ENCODE data around the gene ETS2.

The ETS2 gene

DNA sequence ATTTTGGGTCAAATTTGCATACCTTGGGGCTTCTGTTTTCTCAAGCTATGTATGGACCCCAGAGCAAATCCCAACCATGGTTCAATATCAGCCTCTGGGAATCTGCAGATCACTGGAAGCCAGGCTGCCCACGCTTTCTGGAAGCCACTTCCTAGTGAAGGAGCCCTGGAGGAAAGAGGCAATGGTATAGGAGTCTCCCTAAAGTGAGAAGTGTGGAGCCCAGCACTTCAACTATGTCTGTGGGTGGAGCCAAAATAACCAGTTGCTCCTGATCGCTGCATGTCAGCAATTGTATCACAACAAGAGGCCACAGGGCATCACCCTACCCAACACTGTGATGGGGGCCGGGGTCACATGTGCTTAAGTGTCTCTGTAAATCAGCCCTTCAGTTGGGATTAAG is 26.9 kb downstream of the ETS2 start:
- no peak overlapping the region for H3K9ac ChIP-seq (ENCODE audit: low read length)
- no peak overlapping the region for H3K27ac ChIP-seq (ENCODE audit: low read depth, low read length)
- H3K4me3 ChIP-seq (ENCODE audit: low read depth in 1 of 2, low read length in 2 of 2), result no peak overlapping the region
- no peaks in the 10 kb centered on the region for H3K36me3 ChIP-seq (ENCODE audit: insufficient read depth, low read length)
- H3K9me3 ChIP-seq (ENCODE audit: low read length), result no peaks in the 10 kb centered on the region
- peaks cover 15% of the 10 kb centered on the region for H3K4me1 ChIP-seq (ENCODE audit: insufficient read depth, low read length)
- no peaks in the 10 kb centered on the region for H3K27me3 ChIP-seq (ENCODE audit: control insufficient read depth in 1 of 2, insufficient read depth in 2 of 2, low read length in 2 of 2)

DNA sequence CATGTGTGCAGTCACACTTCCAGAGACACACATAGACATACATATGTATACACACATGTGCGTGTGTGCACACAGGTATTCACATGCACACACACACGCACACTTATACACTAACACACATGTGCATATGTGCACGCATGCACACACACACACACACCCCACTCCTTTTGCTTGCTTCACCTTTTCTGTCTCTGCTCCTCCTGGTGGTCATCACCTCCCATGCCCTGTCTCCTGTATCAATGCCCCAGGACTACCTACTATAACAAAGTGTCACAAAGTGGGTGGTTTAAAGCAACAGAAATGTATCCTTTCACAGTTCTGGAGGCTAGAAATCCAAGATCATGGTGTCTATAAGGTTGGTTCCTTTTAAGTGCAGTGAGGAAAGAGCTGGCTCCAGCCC is 27.4 kb downstream of the ETS2 start:
- H3K4me3 ChIP-seq (ENCODE audit: low read depth in 1 of 2, low read length in 2 of 2), result no peak overlapping the region
- H3K4me1 ChIP-seq (ENCODE audit: insufficient read depth, low read length), result peaks cover 15% of the 10 kb centered on the region
- H3K27me3 ChIP-seq (ENCODE audit: control insufficient read depth in 1 of 2, insufficient read depth in 2 of 2, low read length in 2 of 2), result no peaks in the 10 kb centered on the region
- no peaks in the 10 kb centered on the region for H3K9me3 ChIP-seq (ENCODE audit: low read length)
- no peak overlapping the region for H3K27ac ChIP-seq (ENCODE audit: low read depth, low read length)
- H3K9ac ChIP-seq (ENCODE audit: low read length), result no peak overlapping the region
- no peaks in the 10 kb centered on the region for H3K36me3 ChIP-seq (ENCODE audit: insufficient read depth, low read length)

DNA sequence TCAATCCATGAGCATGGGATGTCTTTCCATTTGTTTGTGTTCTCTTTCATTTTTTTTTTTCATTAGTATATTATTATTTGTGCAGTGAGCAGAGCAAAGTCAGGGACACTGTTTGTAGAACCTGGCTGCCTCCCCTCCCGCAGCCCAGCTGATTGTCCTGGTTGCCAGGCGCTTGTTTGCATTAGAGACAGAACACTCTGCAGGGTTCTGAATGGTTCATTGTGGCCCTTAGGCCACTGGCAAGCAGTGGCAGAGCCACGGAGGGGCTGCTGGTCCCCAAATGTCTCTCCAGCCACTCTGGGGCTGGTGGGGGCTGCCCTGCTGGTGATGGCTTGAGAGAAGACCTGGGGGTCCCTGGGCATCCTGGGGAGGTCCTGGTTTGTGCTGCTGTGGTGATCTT is 29.0 kb downstream of the ETS2 start:
- no peaks in the 10 kb centered on the region for H3K27me3 ChIP-seq (ENCODE audit: control insufficient read depth in 1 of 2, insufficient read depth in 2 of 2, low read length in 2 of 2)
- no peak overlapping the region for H3K27ac ChIP-seq (ENCODE audit: low read depth, low read length)
- H3K4me1 ChIP-seq (ENCODE audit: insufficient read depth, low read length), result peaks cover 15% of the 10 kb centered on the region
- H3K36me3 ChIP-seq (ENCODE audit: insufficient read depth, low read length), result no peaks in the 10 kb centered on the region
- no peak overlapping the region for H3K9ac ChIP-seq (ENCODE audit: low read length)
- H3K4me3 ChIP-seq (ENCODE audit: low read depth in 1 of 2, low read length in 2 of 2), result no peak overlapping the region
- H3K9me3 ChIP-seq (ENCODE audit: low read length), result no peaks in the 10 kb centered on the region

DNA sequence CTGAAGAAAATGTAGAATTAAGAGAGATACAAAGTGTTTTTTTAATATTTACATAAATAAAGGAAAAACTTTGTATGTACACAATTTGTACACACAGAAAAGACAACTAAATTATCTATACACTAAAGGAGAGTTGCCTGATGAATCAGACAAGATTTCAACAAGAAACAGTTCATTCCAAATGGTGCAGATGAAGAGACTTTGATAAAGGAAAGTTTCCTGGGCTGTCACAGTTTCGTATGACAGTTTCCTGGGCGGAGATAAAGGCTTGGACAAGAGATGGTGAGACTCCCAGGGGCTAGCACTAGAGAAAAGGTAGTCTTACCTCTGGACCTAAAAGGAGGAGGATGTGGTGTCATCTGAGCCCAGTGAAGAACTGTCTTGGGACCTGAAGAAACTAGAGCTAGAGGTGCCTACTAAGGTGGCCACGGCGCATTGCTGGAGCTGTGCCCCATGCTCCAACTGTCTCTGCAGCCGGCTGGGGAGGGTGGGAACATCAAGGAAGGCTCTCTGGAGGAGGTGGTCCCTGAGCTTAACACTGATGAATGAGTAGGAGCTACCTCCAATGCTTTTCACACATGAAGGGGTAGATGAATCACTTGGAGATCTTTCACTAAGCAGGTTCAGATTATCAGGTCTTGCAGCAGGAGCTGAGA is 32.2 kb downstream of the ETS2 start:
- no peaks in the 10 kb centered on the region for H3K36me3 ChIP-seq (ENCODE audit: insufficient read depth, low read length)
- no peaks in the 10 kb centered on the region for H3K4me1 ChIP-seq (ENCODE audit: insufficient read depth, low read length)
- H3K9ac ChIP-seq (ENCODE audit: low read length), result no peak overlapping the region
- H3K27me3 ChIP-seq (ENCODE audit: control insufficient read depth in 1 of 2, insufficient read depth in 2 of 2, low read length in 2 of 2), result no peaks in the 10 kb centered on the region
- H3K4me3 ChIP-seq (ENCODE audit: low read depth in 1 of 2, low read length in 2 of 2), result no peak overlapping the region
- no peak overlapping the region for H3K27ac ChIP-seq (ENCODE audit: low read depth, low read length)
- H3K9me3 ChIP-seq (ENCODE audit: low read length), result no peaks in the 10 kb centered on the region

DNA sequence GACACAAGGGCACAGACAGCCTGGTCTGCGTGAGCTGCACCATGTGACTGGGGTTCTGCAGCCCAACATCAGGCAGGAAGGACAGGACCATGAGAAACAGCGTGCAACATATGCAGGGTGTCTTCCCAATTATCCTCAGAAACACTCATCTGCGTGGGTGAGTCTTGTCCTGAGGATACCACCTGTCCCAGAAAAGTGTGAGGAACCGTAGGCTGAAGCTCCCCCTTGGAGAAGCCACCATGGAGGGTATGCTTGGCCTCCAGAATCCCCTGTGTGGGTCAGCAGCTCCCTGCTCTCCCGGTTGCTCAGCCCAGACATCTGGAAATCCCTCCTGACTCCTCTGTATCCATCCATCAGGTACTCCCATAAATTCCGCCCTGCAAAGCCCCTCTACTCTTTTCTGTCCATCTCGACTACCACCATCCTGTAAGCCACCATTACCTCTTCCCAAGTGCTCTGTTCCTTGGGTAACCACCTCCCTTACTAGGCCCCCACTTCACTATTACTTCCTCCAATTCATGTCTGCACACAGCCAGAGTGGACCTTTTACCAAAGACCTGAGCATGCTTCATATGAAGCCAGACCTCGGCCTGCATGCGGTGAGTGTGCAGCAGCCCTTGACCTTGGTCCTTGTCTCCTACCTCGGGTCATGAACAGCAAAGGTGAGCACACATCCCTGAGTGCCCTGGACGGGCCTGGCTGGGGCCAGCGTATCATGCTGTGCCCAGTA is 33.0 kb downstream of the ETS2 start:
- no peaks in the 10 kb centered on the region for H3K9me3 ChIP-seq (ENCODE audit: low read length)
- no peaks in the 10 kb centered on the region for H3K27me3 ChIP-seq (ENCODE audit: control insufficient read depth in 1 of 2, insufficient read depth in 2 of 2, low read length in 2 of 2)
- H3K4me3 ChIP-seq (ENCODE audit: low read depth in 1 of 2, low read length in 2 of 2), result no peak overlapping the region
- H3K36me3 ChIP-seq (ENCODE audit: insufficient read depth, low read length), result no peaks in the 10 kb centered on the region
- H3K4me1 ChIP-seq (ENCODE audit: insufficient read depth, low read length), result no peaks in the 10 kb centered on the region
- H3K9ac ChIP-seq (ENCODE audit: low read length), result no peak overlapping the region
- no peak overlapping the region for H3K27ac ChIP-seq (ENCODE audit: low read depth, low read length)

DNA sequence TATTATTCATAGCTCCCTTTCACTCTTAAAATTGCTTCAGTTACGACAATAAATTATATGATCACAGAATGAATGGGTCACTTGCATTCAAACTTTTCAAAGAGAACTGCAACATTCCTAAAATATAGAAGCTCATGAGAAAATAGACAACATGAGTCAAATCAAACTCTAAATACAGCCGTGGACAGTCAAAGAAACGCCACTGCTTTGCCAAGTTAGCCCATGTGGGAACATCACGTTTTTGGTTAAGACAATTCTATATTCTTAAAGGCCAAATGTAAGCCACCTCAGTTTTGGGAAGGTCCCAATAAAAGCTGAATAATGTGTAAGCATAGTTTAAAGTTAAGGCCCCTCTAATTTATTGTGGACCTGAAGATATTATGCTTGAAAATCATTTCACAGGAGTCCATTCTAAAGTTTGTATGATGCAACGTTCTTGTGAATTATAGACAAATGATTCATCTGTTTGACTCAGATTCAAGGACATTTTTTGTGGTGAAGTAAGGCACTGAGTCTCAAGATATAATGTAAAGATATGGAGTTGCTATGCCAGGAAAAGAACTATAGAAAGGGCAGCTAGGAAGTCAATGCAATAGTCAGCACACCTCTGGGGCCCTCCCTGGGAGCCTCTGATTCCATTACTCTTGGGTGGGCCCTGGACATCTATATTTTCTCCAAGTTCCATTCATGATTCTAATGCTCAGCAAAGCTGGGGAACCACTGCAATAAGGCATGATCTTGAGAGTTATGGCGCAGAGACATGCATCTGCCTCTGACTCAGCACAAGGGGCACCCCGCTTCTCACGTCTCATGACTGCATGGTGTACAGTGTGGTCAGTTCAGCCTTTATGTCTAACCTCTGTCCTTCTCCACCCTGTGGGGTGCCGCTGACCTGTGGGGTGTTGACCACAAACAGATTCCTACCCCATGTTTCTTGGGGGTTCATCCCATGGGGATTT is 33.9 kb downstream of the ETS2 start:
- H3K27ac ChIP-seq (ENCODE audit: low read depth, low read length), result no peak overlapping the region

DNA sequence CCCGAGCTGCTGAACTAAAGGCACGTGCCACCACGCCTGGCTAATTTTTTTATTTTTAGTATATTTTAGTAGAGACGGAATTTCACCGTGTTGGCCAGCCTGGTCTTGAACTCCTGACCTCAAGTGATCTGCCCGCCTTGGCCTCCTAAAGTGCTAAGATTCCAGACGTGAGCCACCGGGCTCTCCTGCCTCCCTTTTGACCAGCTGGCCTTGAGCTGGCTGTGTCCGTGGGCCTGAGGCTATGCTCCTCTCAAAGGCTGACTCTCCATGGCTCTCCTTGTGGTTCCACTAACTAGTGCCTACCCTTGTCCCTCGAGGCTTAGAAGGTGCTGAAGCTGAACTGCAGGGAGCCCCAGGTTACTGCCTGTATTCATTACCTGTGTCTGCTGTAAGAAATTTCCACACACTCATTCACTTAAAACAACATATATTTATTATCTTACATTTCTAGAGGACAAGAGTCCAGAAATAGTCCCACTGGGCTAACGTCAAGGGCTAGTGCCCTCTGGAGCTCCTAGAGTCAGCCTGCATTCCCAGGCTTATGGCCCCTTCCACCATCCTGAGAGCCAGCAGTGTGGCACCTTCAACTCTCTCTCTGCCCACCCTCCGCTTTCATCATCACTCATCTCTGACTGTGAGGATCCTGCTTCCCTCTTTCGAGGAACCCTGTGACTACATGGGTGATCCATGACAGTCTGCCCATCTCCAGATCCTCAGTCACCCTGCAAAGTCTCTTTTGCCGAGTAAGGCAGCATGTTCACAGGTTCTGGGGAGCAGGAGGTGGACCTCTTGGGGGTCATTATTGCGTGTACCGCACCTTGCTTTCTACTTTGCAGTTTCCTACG is 34.9 kb downstream of the ETS2 start:
- Histone ChIP-seq H3K4me1 (ENCODE audit: insufficient read depth, low read length) (no peaks in the 10 kb centered on the region), H3K4me3 (ENCODE audit: low read depth in 1 of 2, low read length in 2 of 2) (no peak overlapping the region), H3K9ac (ENCODE audit: low read length) (no peak overlapping the region), H3K36me3 (ENCODE audit: insufficient read depth, low read length) (no peaks in the 10 kb centered on the region), H3K9me3 (ENCODE audit: low read length) (no peaks in the 10 kb centered on the region), H3K27ac (ENCODE audit: low read depth, low read length) (no peak overlapping the region), H3K27me3 (ENCODE audit: control insufficient read depth in 1 of 2, insufficient read depth in 2 of 2, low read length in 2 of 2) (no peaks in the 10 kb centered on the region)

More for the DNA sequence above, 33.9 kb downstream of the ETS2 start:
- Histone ChIP-seq H3K27me3 (ENCODE audit: control insufficient read depth in 1 of 2, insufficient read depth in 2 of 2, low read length in 2 of 2) (no peaks in the 10 kb centered on the region), H3K4me1 (ENCODE audit: insufficient read depth, low read length) (no peaks in the 10 kb centered on the region), H3K9ac (ENCODE audit: low read length) (no peak overlapping the region), H3K36me3 (ENCODE audit: insufficient read depth, low read length) (no peaks in the 10 kb centered on the region), H3K4me3 (ENCODE audit: low read depth in 1 of 2, low read length in 2 of 2) (no peak overlapping the region), H3K9me3 (ENCODE audit: low read length) (no peaks in the 10 kb centered on the region)

DNA sequence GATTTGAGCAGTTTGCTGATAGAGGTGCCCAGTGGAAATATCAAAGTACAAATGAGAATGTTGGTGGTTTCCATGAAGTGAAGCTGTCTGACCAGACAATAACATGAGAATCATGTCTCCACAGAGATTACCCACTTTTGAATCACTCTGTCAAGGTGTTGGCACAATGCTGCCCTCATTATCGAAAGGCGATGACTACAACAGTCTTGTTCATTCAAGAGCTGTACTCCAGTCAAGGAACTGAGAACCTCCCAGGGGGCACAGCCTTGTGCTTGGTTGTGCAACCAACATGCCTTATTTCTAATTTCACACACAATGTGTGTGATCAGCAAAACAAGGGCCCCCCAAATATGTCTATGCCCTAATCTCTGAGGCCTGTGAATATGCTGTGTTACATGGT is 35.7 kb downstream of the ETS2 start:
- Histone ChIP-seq H3K27me3 (ENCODE audit: control insufficient read depth in 1 of 2, insufficient read depth in 2 of 2, low read length in 2 of 2) (no peaks in the 10 kb centered on the region), H3K4me3 (ENCODE audit: low read depth in 1 of 2, low read length in 2 of 2) (no peak overlapping the region), H3K9ac (ENCODE audit: low read length) (no peak overlapping the region), H3K36me3 (ENCODE audit: insufficient read depth, low read length) (no peaks in the 10 kb centered on the region), H3K27ac (ENCODE audit: low read depth, low read length) (no peak overlapping the region), H3K4me1 (ENCODE audit: insufficient read depth, low read length) (no peaks in the 10 kb centered on the region), H3K9me3 (ENCODE audit: low read length) (no peaks in the 10 kb centered on the region)

DNA sequence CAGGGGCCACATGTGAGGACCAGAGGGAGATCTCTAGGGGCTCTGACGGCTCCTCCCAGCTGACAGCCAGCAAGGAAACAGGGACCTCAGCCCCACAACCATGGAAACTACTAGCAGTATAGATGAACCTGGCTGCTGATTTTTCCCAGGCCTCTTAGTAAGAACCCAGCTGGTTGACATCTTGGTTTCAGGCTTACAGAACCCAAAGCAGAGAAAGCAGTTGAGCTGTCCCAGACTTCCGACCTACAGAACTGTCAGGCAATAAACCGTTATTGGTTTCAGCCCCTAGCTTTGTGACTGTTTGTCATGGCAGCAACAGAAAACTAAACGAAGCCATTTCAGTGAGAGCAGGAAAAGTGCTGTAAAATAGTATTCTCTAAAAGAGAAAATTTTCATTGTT is 36.4 kb downstream of the ETS2 start:
- Histone ChIP-seq H3K4me1 (ENCODE audit: insufficient read depth, low read length) (no peaks in the 10 kb centered on the region), H3K9me3 (ENCODE audit: low read length) (no peaks in the 10 kb centered on the region), H3K36me3 (ENCODE audit: insufficient read depth, low read length) (no peaks in the 10 kb centered on the region), H3K27ac (ENCODE audit: low read depth, low read length) (no peak overlapping the region), H3K4me3 (ENCODE audit: low read depth in 1 of 2, low read length in 2 of 2) (no peak overlapping the region), H3K9ac (ENCODE audit: low read length) (no peak overlapping the region), H3K27me3 (ENCODE audit: control insufficient read depth in 1 of 2, insufficient read depth in 2 of 2, low read length in 2 of 2) (no peaks in the 10 kb centered on the region)

DNA sequence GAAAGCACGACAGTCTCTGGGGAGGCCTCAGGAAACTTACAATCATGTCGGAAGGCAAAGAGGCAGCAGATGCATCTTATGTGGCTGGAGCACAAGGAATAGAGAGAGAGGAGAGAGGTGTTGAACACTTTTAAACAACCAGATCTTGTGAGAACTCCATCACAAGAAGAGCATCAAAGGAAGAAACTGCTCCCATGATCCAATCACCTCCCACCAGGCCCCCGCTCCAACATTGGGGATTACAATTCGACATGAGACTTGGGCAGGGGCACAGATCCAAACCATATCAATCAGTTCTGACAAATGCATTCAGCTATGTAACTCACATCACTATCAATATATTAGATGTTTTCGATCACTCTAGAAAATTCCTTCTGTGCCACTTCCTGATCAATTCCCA is 37.6 kb downstream of the ETS2 start:
- Histone ChIP-seq H3K36me3 (ENCODE audit: insufficient read depth, low read length) (no peaks in the 10 kb centered on the region), H3K27ac (ENCODE audit: low read depth, low read length) (no peak overlapping the region), H3K4me1 (ENCODE audit: insufficient read depth, low read length) (peaks cover 10% of the 10 kb centered on the region), H3K9me3 (ENCODE audit: low read length) (no peaks in the 10 kb centered on the region), H3K4me3 (ENCODE audit: low read depth in 1 of 2, low read length in 2 of 2) (no peak overlapping the region), H3K9ac (ENCODE audit: low read length) (no peak overlapping the region), H3K27me3 (ENCODE audit: control insufficient read depth in 1 of 2, insufficient read depth in 2 of 2, low read length in 2 of 2) (no peaks in the 10 kb centered on the region)

Measured in muscle layer of colon (tissue), 2 donors.